Endodermal cell (in vitro differentiated cells): ENCODE measurements around the gene GTF3C1. TPM values are rescaled to one million over a fixed set of nuclear protein-coding genes. Genes with fewer than 3 reads are reported as not detected.

ENCODE experiments used
- DNase-seq: peaks from one replicate; pipeline ENCODE4 v3.0.0-alpha.2; 2017
- H3K27ac ChIP-seq: 2 replicates; pipeline ENCODE4 v1.5.1; 2013; ENCODE audit warnings: mild to moderate bottlenecking, low read depth, low read length, moderate library complexity
- H3K27me3 ChIP-seq: 2 replicates; pipeline ENCODE4 v1.6.1; 2013; ENCODE audit warnings: mild to moderate bottlenecking, low read length, moderate library complexity; ENCODE audit not compliant: insufficient read depth, control insufficient read depth, poor library complexity, severe bottlenecking
- H3K36me3 ChIP-seq: 2 replicates; pipeline ENCODE4 v1.7.0; 2013; ENCODE audit warnings: mild to moderate bottlenecking, low read length, moderate library complexity; ENCODE audit not compliant: control insufficient read depth, insufficient read depth
- H3K4me1 ChIP-seq: one replicate; pipeline ENCODE4 v1.7.0; 2013; ENCODE audit warnings: low read length; ENCODE audit not compliant: control insufficient read depth, insufficient read depth
- H3K4me3 ChIP-seq: 2 replicates; pipeline ENCODE4 v1.5.1; 2013; ENCODE audit warnings: mild to moderate bottlenecking, low read length, moderate library complexity
- H3K9ac ChIP-seq: 2 replicates; pipeline ENCODE4 v1.6.1; 2013; ENCODE audit warnings: mild to moderate bottlenecking, low read length, moderate library complexity; ENCODE audit not compliant: poor library complexity, severe bottlenecking; ENCODE audit errors: extremely low read depth
- H3K9me3 ChIP-seq: 2 replicates; pipeline ENCODE4 v1.6.1; 2013; ENCODE audit warnings: mild to moderate bottlenecking, low read length, moderate library complexity; ENCODE audit not compliant: control insufficient read depth
- H3K27ac Mint-ChIP-seq: 2 replicates; pipeline ENCODE4 v1.8.0; 2020; ENCODE audit warnings: mixed read lengths
- H3K27me3 Mint-ChIP-seq: 2 replicates; pipeline ENCODE4 v1.8.0; 2021; ENCODE audit warnings: mild to moderate bottlenecking, mixed read lengths; ENCODE audit not compliant: insufficient read depth
- H3K36me3 Mint-ChIP-seq: 2 replicates; pipeline ENCODE4 v1.8.0; 2020; ENCODE audit warnings: low read depth, mixed read lengths
- H3K4me1 Mint-ChIP-seq: 2 replicates; pipeline ENCODE4 v1.8.0; 2020; ENCODE audit warnings: mixed read lengths
- H3K4me3 Mint-ChIP-seq: 2 replicates; pipeline ENCODE4 v1.8.0; 2020; ENCODE audit warnings: mild to moderate bottlenecking, moderate library complexity, mixed read lengths
- H3K9me3 Mint-ChIP-seq: 2 replicates; pipeline ENCODE4 v1.8.0; 2020; ENCODE audit warnings: mild to moderate bottlenecking, mixed read lengths
- WGBS, 2 experiments: methylation state at CpG; one replicate each; pipeline versions ENCODE4 v1.1.5 to v1.1.7; 2013; ENCODE audit warnings: missing lambda C conversion rate in 2 of 2, mixed read lengths in 1 of 2; ENCODE audit not compliant: insufficient coverage in 1 of 2, insufficient read length in 1 of 2; 5-methylcytosine and 5-hydroxymethylcytosine counted together
- total RNA-seq, 2 donors: library from RNA; stranded (reverse); fragmentation: NEBNext Ultra II Directional in 1 of 2; extraction: Animal tissue kit (Norgen Biotek cat#: 25700) in 1 of 2; gene quantifications; 2 replicates in 1 of 2; 3 replicates in 1 of 2; pipeline ENCODE4 v1.2.1, GENCODE V29; 2021
- TF ChIP-seq, protein P1 (sequence below): fragments of 200-600 bp; sonication (generic); conservative IDR thresholded peaks from 2 replicates; pipeline ENCODE4 v1.5.0; 2021; ENCODE audit warnings: antibody characterized with exemption, mild to moderate bottlenecking

Gene GTF3C1
- total RNA-seq, 2 donors from 2014 or later, result 138 TPM

DNA sequence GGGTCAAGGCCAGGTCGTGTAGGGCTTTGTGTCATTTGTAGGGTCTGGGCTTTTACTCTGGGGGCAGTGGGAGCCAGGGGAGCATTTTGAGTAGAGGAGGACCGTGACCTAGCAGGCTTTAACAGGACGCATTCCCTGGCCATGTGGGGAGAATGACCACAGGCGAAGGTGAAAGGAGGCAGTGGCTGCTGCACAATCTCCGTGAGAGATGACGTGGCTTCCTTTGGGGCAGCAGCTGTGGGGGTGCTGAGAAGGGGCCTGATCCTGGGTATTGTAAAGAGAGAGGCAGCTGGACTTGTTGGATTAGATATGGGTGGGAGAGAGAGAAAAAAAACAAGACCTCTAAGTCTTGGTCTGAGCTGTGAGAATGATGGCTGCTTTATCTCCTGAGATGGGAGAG lies 46.3 kb upstream of the GTF3C1 start:
- 83 to 85% methylated on average over 6 of the region's 6 CpGs for WGBS, 2 experiments
- Histone ChIP-seq H3K27me3 (no peaks in the 10 kb centered on the region), H3K4me3 (no peak overlapping the region), H3K36me3 (peaks cover 5% of the 10 kb centered on the region), H3K9ac (no peak overlapping the region), H3K4me1 (peaks cover 10% of the 10 kb centered on the region), H3K9me3 (no peaks in the 10 kb centered on the region), H3K27ac (no peak overlapping the region)
- TF ChIP-seq, protein P1, sequence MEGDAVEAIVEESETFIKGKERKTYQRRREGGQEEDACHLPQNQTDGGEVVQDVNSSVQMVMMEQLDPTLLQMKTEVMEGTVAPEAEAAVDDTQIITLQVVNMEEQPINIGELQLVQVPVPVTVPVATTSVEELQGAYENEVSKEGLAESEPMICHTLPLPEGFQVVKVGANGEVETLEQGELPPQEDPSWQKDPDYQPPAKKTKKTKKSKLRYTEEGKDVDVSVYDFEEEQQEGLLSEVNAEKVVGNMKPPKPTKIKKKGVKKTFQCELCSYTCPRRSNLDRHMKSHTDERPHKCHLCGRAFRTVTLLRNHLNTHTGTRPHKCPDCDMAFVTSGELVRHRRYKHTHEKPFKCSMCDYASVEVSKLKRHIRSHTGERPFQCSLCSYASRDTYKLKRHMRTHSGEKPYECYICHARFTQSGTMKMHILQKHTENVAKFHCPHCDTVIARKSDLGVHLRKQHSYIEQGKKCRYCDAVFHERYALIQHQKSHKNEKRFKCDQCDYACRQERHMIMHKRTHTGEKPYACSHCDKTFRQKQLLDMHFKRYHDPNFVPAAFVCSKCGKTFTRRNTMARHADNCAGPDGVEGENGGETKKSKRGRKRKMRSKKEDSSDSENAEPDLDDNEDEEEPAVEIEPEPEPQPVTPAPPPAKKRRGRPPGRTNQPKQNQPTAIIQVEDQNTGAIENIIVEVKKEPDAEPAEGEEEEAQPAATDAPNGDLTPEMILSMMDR, result no peak
- no peak overlapping the region for H3K27ac Mint-ChIP-seq
- H3K4me3 Mint-ChIP-seq, result no peak overlapping the region
- DNase-seq, result no peak
- peaks cover 30% of the 10 kb centered on the region for H3K4me1 Mint-ChIP-seq
- H3K9me3 Mint-ChIP-seq, result no peaks in the 10 kb centered on the region
- H3K36me3 Mint-ChIP-seq, result peaks cover 17% of the 10 kb centered on the region
- H3K27me3 Mint-ChIP-seq, result no peaks in the 10 kb centered on the region

- H3K4me3 ChIP-seq, result no peak overlapping the region
- H3K27me3 ChIP-seq, result no peaks in the 10 kb centered on the region
- peaks cover 10% of the 10 kb centered on the region for H3K4me1 ChIP-seq
- H3K4me3 Mint-ChIP-seq, result no peak overlapping the region
- H3K36me3 ChIP-seq, result peaks cover 5% of the 10 kb centered on the region
- H3K36me3 Mint-ChIP-seq, result peaks cover 21% of the 10 kb centered on the region
- no peak overlapping the region for H3K9ac ChIP-seq
- H3K27ac ChIP-seq, result no peak overlapping the region
- TF ChIP-seq, protein P1, result no peak
- DNase-seq, result no peak
- WGBS, 2 experiments, result 83 to 100% methylated on average over 1 to 4 of the region's 4 CpGs
- H3K4me1 Mint-ChIP-seq, result peaks cover 27% of the 10 kb centered on the region
- H3K9me3 Mint-ChIP-seq, result no peaks in the 10 kb centered on the region
- H3K27ac Mint-ChIP-seq, result no peak overlapping the region
- no peaks in the 10 kb centered on the region for H3K9me3 ChIP-seq
- no peaks in the 10 kb centered on the region for H3K27me3 Mint-ChIP-seq
Observed at GRCh38 chr16:27595475-27595874, 45.8 kb upstream of the GTF3C1 start.

DNA sequence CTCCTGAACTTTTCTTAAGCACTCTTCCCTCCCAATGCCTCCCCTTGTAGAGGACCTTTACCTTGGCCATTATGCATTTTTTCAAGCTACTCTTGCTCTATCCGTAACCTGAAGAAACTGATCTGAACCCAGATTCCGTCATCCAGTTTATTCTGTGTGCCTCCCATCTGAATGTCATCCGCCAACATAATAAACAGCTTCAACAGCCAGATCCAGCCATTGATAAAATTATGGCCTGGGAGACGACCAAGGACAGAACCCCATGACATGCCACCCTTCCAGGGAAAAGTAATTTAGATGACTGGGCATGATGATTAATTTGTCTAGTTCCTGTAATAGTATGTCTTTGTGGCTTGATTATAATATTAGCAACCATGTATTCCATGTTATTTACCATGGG lies 42.1 kb upstream of the GTF3C1 start:
- Histone ChIP-seq H3K4me1 (peaks cover 2% of the 10 kb centered on the region), H3K27ac (no peak overlapping the region), H3K9me3 (peaks cover 12% of the 10 kb centered on the region), H3K36me3 (peaks cover 3% of the 10 kb centered on the region), H3K27me3 (no peaks in the 10 kb centered on the region), H3K4me3 (no peak overlapping the region), H3K9ac (no peak overlapping the region)
- Mint-ChIP-seq H3K27ac (no peak overlapping the region), H3K4me3 (no peak overlapping the region), H3K27me3 (no peaks in the 10 kb centered on the region), H3K36me3 (peaks cover 38% of the 10 kb centered on the region), H3K4me1 (peaks cover 12% of the 10 kb centered on the region), H3K9me3 (peaks cover 9% of the 10 kb centered on the region)
- DNase-seq, result no peak
- 89 to 97% methylated on average over 2 to 4 of the region's 4 CpGs for WGBS, 2 experiments
- TF ChIP-seq, protein P1, result no peak
